HL-60 (cell line): ENCODE measurements around the gene BRAT1.

Experiments used
- DNase-seq, 2 experiments: peaks; one replicate each; pipeline ENCODE4 v3.0.0-alpha.2; 2010 to 2020; ENCODE audit warnings: low read depth in 1 of 2, low spot score in 1 of 2
- H3K27ac ChIP-seq: fragments of 250-450 bp; sonication (Bioruptor Pico); replicated peaks from 2 replicates; pipeline ENCODE4 v1.5.1; 2020; ENCODE audit warnings: mild to moderate bottlenecking, moderate library complexity
- H3K27me3 ChIP-seq: fragments of 250-450 bp; sonication (Bioruptor Pico); 2 replicates; pipeline ENCODE4 v1.5.1; 2021; ENCODE audit warnings: mild to moderate bottlenecking, moderate library complexity; ENCODE audit not compliant: insufficient read depth, poor library complexity, severe bottlenecking
- H3K4me3 ChIP-seq: replicated peaks from 2 replicates; pipeline ENCODE4 v1.5.1; 2011; ENCODE audit warnings: mild to moderate bottlenecking, control low read depth, low read length; ENCODE audit not compliant: insufficient read depth
- GABPA ChIP-seq: IDR thresholded peaks from 2 replicates; pipeline ENCODE4 v1.6.1; 2012; ENCODE audit warnings: low read depth
- POLR2AphosphoS5 ChIP-seq: IDR thresholded peaks from 2 replicates; pipeline ENCODE4 v1.6.1; 2012; ENCODE audit warnings: low read depth
- SPI1 ChIP-seq: IDR thresholded peaks from 2 replicates; pipeline ENCODE4 v1.6.1; 2012; ENCODE audit warnings: low read depth, mild to moderate bottlenecking, borderline replicate concordance
- long read RNA-seq: library from polyadenylated mRNA; unstranded; transcript quantifications from one replicate; pipeline ENCODE4 v2.0.0, GENCODE V29; 2020
- TF ChIP-seq, protein P1 (sequence below): IDR thresholded peaks from one replicate; pipeline ENCODE4 v1.5.1; 2011; ENCODE audit warnings: low read length, control low read depth, inconsistent platforms; ENCODE audit not compliant: insufficient read depth
- TF ChIP-seq, protein P2 (sequence below): IDR thresholded peaks from 2 replicates; pipeline ENCODE4 v1.6.1; 2012; ENCODE audit warnings: low read depth; ENCODE audit not compliant: insufficient replicate concordance

BRAT1 gene
- long read RNA-seq, transcript BRAT1-201 (14 exons, 2,915 nt) = major isoform, 71 of 159 reads
- long read RNA-seq, partial matches to known transcripts = 44 of 159 reads
- long read RNA-seq, other reads (novel, unspliced or antisense) = 44 of 159 reads

DNA sequence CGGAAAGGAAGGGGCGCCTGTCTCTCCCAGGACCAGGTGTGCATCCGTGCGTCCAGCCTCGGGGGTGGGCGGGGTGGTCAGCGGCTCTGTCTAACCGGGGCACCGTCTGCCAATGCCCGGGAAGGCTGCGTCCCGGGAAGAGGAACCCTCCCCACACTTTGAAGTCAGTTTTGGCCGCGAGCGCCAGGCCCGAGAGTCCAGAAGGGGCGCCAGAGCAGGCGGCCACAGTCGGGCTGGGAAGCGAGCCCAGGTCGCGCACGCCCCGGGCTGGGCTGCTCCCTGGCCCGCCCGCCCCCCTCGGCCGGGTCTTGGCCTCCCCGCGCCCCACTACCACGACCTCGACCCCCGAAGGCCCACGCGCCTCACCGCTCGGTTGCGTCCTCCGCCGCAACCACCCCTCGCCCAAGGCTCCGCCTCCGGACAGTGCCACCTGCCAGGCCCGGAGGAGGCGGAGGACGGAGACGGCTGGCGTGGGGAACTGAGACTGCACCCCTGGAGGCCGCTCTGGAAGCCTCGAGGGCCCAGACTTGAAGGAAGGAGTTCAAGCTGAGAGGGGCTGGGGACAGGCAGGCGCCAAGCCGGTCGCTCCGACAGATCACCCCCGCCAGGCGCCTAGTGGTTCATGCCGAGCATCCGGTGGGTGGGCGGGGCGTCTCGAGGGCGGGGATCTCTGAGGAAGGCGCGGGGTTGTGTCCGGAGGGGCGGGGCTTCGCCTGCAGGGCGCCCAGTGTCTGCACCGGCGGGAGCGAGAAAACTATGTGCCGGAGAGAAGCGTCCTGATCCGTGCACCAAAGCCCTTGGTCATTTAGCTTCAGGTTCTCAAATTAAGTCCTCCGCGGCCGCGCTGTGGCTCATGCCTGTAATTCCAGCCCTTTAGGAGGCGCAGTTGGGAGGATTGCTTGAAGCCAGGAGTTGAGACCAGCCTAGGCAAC lies at the start of gene BRAT1:
Gene BRAT1 (minus strand): TSS at position 404 of the 932 bp plus-strand sequence. CDS start 1,093 bp downstream, outside the sequence.
- H3K4me3 ChIP-seq = peak within 1 kb of the TSS; percentile 75
- peak within 1 kb of the TSS; percentile 100 for H3K27ac ChIP-seq
- H3K27me3 ChIP-seq = no peaks in the 10 kb centered on the region
- TF ChIP-seq SPI1 (peak; percentile 46; the same call in 1 of the 2 replicates), GABPA (no peak), POLR2AphosphoS5 (peak; percentile 90)
- TF ChIP-seq, protein P1, sequence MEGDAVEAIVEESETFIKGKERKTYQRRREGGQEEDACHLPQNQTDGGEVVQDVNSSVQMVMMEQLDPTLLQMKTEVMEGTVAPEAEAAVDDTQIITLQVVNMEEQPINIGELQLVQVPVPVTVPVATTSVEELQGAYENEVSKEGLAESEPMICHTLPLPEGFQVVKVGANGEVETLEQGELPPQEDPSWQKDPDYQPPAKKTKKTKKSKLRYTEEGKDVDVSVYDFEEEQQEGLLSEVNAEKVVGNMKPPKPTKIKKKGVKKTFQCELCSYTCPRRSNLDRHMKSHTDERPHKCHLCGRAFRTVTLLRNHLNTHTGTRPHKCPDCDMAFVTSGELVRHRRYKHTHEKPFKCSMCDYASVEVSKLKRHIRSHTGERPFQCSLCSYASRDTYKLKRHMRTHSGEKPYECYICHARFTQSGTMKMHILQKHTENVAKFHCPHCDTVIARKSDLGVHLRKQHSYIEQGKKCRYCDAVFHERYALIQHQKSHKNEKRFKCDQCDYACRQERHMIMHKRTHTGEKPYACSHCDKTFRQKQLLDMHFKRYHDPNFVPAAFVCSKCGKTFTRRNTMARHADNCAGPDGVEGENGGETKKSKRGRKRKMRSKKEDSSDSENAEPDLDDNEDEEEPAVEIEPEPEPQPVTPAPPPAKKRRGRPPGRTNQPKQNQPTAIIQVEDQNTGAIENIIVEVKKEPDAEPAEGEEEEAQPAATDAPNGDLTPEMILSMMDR = peak; percentile 20
- TF ChIP-seq, protein P2, sequence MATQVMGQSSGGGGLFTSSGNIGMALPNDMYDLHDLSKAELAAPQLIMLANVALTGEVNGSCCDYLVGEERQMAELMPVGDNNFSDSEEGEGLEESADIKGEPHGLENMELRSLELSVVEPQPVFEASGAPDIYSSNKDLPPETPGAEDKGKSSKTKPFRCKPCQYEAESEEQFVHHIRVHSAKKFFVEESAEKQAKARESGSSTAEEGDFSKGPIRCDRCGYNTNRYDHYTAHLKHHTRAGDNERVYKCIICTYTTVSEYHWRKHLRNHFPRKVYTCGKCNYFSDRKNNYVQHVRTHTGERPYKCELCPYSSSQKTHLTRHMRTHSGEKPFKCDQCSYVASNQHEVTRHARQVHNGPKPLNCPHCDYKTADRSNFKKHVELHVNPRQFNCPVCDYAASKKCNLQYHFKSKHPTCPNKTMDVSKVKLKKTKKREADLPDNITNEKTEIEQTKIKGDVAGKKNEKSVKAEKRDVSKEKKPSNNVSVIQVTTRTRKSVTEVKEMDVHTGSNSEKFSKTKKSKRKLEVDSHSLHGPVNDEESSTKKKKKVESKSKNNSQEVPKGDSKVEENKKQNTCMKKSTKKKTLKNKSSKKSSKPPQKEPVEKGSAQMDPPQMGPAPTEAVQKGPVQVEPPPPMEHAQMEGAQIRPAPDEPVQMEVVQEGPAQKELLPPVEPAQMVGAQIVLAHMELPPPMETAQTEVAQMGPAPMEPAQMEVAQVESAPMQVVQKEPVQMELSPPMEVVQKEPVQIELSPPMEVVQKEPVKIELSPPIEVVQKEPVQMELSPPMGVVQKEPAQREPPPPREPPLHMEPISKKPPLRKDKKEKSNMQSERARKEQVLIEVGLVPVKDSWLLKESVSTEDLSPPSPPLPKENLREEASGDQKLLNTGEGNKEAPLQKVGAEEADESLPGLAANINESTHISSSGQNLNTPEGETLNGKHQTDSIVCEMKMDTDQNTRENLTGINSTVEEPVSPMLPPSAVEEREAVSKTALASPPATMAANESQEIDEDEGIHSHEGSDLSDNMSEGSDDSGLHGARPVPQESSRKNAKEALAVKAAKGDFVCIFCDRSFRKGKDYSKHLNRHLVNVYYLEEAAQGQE = no peak
- DNase-seq = peak; percentile 89 to 97

DNA sequence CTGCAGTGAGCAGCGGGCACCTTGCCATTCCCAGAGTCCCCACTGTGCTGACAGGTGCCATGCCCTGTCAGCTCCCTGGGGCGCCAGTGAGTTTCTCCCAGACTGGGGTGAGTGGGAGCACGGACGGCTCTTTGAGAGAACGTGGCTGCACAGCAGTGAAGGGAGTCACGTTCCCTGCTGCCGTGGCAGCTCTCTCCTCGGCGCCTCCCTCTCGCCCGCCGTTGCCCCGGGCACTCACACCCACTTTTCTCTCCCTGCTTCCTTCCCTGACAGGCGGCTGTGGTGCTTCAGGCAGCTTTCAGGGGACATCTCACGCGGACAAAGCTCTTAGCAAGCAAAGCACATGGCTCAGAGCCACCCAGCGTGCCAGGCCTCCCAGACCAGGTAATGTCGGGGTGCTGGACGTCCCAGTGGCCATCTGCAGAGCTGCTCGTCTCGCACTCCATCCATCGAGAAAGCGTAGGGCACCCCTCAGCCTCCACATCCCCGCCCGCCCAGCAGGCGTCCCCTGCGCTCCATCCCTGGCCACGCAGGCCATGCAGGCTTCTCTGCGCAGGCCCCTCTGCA lies 49.4 kb upstream of the BRAT1 start:
- DNase-seq = no peak
- TF ChIP-seq GABPA (no peak), SPI1 (no peak), POLR2AphosphoS5 (no peak)
- TF ChIP-seq, protein P2 = no peak
- TF ChIP-seq, protein P1 = no peak
- Histone ChIP-seq H3K27me3 (no peaks in the 10 kb centered on the region), H3K27ac (no peak overlapping the region), H3K4me3 (no peak overlapping the region)

DNA sequence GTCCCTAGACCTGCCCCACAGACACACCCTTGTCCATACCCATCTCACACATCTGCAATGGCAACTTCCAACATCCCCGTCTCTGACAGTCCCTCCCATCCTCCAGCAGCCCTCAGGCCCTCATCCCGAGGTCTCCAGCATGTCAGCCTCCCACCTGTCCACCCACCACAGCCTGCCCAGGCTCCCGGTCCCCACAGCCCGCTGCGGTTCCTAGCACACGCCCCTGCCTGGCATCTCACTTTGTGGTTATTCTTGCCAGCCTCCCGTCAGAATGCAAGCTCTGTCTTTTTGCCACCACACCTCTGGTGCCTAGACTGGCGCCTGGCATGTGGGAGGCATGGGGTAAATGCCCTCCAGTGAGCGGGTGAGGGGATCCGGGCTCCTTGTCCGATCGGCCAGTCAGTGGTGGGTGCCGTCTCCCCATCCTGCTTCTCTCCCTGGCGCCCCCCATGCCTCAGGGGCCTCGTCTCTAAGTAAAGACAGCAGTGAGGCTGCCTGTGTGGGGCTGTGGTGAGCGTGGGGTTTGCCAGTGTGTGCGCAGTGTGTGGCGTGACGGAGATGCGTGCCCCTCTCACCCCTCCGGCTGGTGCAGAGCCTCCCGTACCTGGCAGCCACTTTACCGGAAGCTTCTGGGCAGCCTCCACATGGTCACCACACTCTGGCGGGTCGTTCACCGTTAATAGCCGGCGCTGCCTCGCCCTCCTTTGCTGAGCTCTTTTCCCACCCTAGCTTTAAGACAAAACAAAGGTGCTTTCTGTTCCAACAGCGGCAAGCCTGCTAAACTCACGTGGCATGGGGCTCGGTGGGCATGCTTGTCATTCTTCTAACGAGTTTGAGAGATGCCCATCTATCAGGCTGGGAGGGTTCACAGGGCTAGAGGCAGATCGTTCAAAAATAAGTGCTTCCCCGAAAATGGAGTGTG lies 48.0 kb upstream of the BRAT1 start:
- DNase-seq = no peak
- no peak overlapping the region for H3K4me3 ChIP-seq
- H3K27me3 ChIP-seq = no peaks in the 10 kb centered on the region
- no peak for TF ChIP-seq SPI1
- TF ChIP-seq POLR2AphosphoS5 = no peak
- TF ChIP-seq, protein P1 = no peak
- TF ChIP-seq GABPA = no peak
- TF ChIP-seq, protein P2 = no peak
- H3K27ac ChIP-seq = no peak overlapping the region
